NT2/D1 (cell line): ENCODE results near the gene KPNB1.

Experiments used
- SUZ12 ChIP-seq: IDR thresholded peaks from 2 replicates; pipeline ENCODE4 v1.6.1; 2011; ENCODE audit not compliant: insufficient read length, insufficient read depth; ENCODE audit errors: extremely low read depth
- YY1 ChIP-seq: IDR thresholded peaks from 2 replicates; pipeline ENCODE4 v1.6.1; 2011; ENCODE audit not compliant: insufficient read length, insufficient read depth

DNA sequence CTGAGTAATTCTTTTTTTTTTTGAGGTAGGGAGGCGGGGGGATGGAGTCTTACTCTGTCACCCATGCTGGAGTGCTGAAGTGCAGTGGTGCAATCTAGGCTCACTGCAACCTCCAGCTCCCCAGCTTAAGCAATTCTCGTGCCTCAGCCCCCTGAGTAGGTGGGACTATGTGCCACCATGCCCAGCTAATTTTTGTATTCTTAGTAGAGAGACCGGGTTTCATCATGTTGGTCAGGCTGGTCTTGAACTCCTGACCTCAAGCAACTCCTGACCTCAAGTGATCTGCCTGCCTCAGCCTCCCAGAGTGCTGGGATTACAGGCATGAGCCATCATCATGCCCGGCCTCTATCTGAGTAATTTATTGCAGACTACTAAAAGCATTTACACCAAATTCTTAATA is 19.4 kb downstream of the KPNB1 start:
- TF ChIP-seq SUZ12 (no peak), YY1 (no peak)
